HepG2 (cell line): ENCODE results near the gene CEP76. TPM values are rescaled to one million over a fixed set of nuclear protein-coding genes. Genes with fewer than 3 reads are reported as not detected.

Source experiments
- ETV6 ChIP-seq: sonication (generic); formaldehyde crosslinking; conservative IDR thresholded peaks from 2 replicates; pipeline ENCODE4 v1.4.0; 2020; ENCODE audit warnings: missing genetic modification reagents
- LCORL ChIP-seq, 2 experiments: fragments of 450-650 bp in 1 of 2; sonication (generic) in 1 of 2; formaldehyde crosslinking in 1 of 2; IDR thresholded peaks; 2 replicates each; pipeline versions ENCODE4 v1.5.0 to v1.6.1; 2017 to 2020; ENCODE audit warnings: antibody characterized with exemption in 1 of 2, missing genetic modification reagents in 1 of 2
- PATZ1 ChIP-seq: sonication (generic); formaldehyde crosslinking; IDR thresholded peaks from 2 replicates; pipeline ENCODE4 v1.4.0; 2020; ENCODE audit warnings: missing genetic modification reagents
- PHB2 ChIP-seq: fragments of 450-650 bp; IDR thresholded peaks from 2 replicates; pipeline ENCODE4 v1.6.1; 2018; ENCODE audit not compliant: partially characterized antibody
- POLR2G ChIP-seq: fragments of 200-400 bp; formaldehyde crosslinking; IDR thresholded peaks from 2 replicates; pipeline ENCODE4 v1.6.1; 2018; ENCODE audit warnings: mild to moderate bottlenecking, low read depth, low read length, moderate library complexity
- SALL2 ChIP-seq: sonication (generic); formaldehyde crosslinking; IDR thresholded peaks from 2 replicates; pipeline ENCODE4 v1.8.1; 2023; ENCODE audit warnings: mild to moderate bottlenecking, missing genetic modification reagents, inconsistent platforms
- YEATS2 ChIP-seq: sonication (generic); formaldehyde crosslinking; IDR thresholded peaks from 2 replicates; pipeline ENCODE4 v1.4.0; 2020; ENCODE audit warnings: missing genetic modification reagents, borderline replicate concordance
- ZBTB26 ChIP-seq: IDR thresholded peaks from 2 replicates; pipeline ENCODE4 v1.6.1; 2016; ENCODE audit warnings: missing compliant biosample characterization, missing genetic modification reagents, borderline replicate concordance
- ZMAT3 ChIP-seq: sonication (generic); formaldehyde crosslinking; conservative IDR thresholded peaks from 2 replicates; pipeline ENCODE4 v1.7.0; 2021; ENCODE audit warnings: missing genetic modification reagents
- ZNF230 ChIP-seq: sonication (generic); formaldehyde crosslinking; IDR thresholded peaks from 2 replicates; pipeline ENCODE4 v1.4.0; 2020; ENCODE audit warnings: mild to moderate bottlenecking, missing genetic modification reagents
- ZNF337 ChIP-seq: sonication (generic); formaldehyde crosslinking; IDR thresholded peaks from 2 replicates; pipeline ENCODE4 v1.5.1; 2020; ENCODE audit warnings: missing genetic modification reagents, low read depth, mild to moderate bottlenecking, borderline replicate concordance
- ZNF557 ChIP-seq: sonication (generic); formaldehyde crosslinking; IDR thresholded peaks from 2 replicates; pipeline ENCODE4 v1.4.0; 2020; ENCODE audit warnings: missing genetic modification reagents
- ZNF569 ChIP-seq: sonication (generic); formaldehyde crosslinking; IDR thresholded peaks from 2 replicates; pipeline ENCODE4 v1.5.0; 2020; ENCODE audit warnings: mild to moderate bottlenecking, missing genetic modification reagents, moderate library complexity, borderline replicate concordance
- ZSCAN29 ChIP-seq: sonication (generic); formaldehyde crosslinking; conservative IDR thresholded peaks from 2 replicates; pipeline ENCODE4 v1.4.0; 2020; ENCODE audit warnings: mild to moderate bottlenecking, missing genetic modification reagents
- polyA plus RNA-seq, 8 experiments: library from polyadenylated mRNA; depleted of rRNA in 3 of 8; stranded (reverse) in 7 of 8; unstranded in 1 of 8; fragments of >200 nt; fragmentation: Illumina TruSeq in 4 of 8; extraction: Trizol in 4 of 8; gene quantifications; 2 replicates each; pipeline versions ENCODE4 v1.2.1 to v1.2.3, GENCODE V29; 2011 to 2016; ENCODE audit warnings: low read depth in 4 of 8, missing spikeins in 1 of 8, mixed read lengths in 1 of 8; ENCODE audit not compliant: insufficient read depth in 1 of 8
- total RNA-seq, 5 experiments: library from RNA; depleted of rRNA; stranded (reverse); fragments of >200 nt; fragmentation: Illumina TruSeq; extraction: Trizol; gene quantifications; 2 replicates each; pipeline ENCODE4 v1.2.3, GENCODE V29; 2016; ENCODE audit warnings: low read depth in 1 of 5
- TF ChIP-seq, protein P1 (sequence below): sonication (generic); formaldehyde crosslinking; IDR thresholded peaks from 2 replicates; pipeline ENCODE4 v1.4.0; 2020; ENCODE audit warnings: missing genetic modification reagents, borderline replicate concordance
- TF ChIP-seq, protein P2 (sequence below): IDR thresholded peaks from 2 replicates; pipeline ENCODE4 v1.6.1; 2012; ENCODE audit warnings: low read length, improper control_type of control experiment
- TF ChIP-seq, protein P3 (sequence below): sonication (generic); IDR thresholded peaks from 2 replicates; pipeline ENCODE4 v1.6.1; 2016; ENCODE audit warnings: low read depth, borderline replicate concordance

The CEP76 gene
- total and polyA plus RNA-seq, 2 of the 13 experiments (the other 11 are each of a cell fraction or from before 2014, with no cell fraction given): 13.9 to 15.1 TPM

- TF ChIP-seq PATZ1 (CRISPR knock-in tag) (peak; percentile 44), ZNF337 (CRISPR knock-in tag) (no peak), LCORL (IDR thresholded peaks at IDR 0.05) (no peak), LCORL (CRISPR knock-in tag; IDR thresholded peaks at IDR 0.05) (peak; percentile 71), ZNF569 (CRISPR knock-in tag) (no peak), ZBTB26 (peak; percentile 60; the same call in 1 of the 2 replicates), ETV6 (peak; percentile 59; the same call in 1 of the 2 replicates), YEATS2 (CRISPR knock-in tag) (no peak), ZMAT3 (CRISPR knock-in tag) (no peak; the same call in 1 of the 2 replicates), PHB2 (no peak), ZSCAN29 (CRISPR knock-in tag) (0 out of 2 replicates have a peak, but pooled peaks have one; percentile 61), ZNF230 (peak; percentile 84; the same call in 1 of the 2 replicates), POLR2G (no peak), SALL2 (peak; percentile 63), ZNF557 (CRISPR knock-in tag) (no peak)
- TF ChIP-seq, protein P1, sequence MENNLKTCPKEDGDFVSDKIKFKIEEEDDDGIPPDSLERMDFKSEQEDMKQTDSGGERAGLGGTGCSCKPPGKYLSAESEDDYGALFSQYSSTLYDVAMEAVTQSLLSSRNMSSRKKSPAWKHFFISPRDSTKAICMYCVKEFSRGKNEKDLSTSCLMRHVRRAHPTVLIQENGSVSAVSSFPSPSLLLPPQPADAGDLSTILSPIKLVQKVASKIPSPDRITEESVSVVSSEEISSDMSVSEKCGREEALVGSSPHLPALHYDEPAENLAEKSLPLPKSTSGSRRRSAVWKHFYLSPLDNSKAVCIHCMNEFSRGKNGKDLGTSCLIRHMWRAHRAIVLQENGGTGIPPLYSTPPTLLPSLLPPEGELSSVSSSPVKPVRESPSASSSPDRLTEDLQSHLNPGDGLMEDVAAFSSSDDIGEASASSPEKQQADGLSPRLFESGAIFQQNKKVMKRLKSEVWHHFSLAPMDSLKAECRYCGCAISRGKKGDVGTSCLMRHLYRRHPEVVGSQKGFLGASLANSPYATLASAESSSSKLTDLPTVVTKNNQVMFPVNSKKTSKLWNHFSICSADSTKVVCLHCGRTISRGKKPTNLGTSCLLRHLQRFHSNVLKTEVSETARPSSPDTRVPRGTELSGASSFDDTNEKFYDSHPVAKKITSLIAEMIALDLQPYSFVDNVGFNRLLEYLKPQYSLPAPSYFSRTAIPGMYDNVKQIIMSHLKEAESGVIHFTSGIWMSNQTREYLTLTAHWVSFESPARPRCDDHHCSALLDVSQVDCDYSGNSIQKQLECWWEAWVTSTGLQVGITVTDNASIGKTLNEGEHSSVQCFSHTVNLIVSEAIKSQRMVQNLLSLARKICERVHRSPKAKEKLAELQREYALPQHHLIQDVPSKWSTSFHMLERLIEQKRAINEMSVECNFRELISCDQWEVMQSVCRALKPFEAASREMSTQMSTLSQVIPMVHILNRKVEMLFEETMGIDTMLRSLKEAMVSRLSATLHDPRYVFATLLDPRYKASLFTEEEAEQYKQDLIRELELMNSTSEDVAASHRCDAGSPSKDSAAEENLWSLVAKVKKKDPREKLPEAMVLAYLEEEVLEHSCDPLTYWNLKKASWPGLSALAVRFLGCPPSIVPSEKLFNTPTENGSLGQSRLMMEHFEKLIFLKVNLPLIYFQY: peak; percentile 47; the same call in 1 of the 2 replicates
- TF ChIP-seq, protein P2, sequence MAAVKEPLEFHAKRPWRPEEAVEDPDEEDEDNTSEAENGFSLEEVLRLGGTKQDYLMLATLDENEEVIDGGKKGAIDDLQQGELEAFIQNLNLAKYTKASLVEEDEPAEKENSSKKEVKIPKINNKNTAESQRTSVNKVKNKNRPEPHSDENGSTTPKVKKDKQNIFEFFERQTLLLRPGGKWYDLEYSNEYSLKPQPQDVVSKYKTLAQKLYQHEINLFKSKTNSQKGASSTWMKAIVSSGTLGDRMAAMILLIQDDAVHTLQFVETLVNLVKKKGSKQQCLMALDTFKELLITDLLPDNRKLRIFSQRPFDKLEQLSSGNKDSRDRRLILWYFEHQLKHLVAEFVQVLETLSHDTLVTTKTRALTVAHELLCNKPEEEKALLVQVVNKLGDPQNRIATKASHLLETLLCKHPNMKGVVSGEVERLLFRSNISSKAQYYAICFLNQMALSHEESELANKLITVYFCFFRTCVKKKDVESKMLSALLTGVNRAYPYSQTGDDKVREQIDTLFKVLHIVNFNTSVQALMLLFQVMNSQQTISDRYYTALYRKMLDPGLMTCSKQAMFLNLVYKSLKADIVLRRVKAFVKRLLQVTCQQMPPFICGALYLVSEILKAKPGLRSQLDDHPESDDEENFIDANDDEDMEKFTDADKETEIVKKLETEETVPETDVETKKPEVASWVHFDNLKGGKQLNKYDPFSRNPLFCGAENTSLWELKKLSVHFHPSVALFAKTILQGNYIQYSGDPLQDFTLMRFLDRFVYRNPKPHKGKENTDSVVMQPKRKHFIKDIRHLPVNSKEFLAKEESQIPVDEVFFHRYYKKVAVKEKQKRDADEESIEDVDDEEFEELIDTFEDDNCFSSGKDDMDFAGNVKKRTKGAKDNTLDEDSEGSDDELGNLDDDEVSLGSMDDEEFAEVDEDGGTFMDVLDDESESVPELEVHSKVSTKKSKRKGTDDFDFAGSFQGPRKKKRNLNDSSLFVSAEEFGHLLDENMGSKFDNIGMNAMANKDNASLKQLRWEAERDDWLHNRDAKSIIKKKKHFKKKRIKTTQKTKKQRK: no peak
- TF ChIP-seq, protein P3, sequence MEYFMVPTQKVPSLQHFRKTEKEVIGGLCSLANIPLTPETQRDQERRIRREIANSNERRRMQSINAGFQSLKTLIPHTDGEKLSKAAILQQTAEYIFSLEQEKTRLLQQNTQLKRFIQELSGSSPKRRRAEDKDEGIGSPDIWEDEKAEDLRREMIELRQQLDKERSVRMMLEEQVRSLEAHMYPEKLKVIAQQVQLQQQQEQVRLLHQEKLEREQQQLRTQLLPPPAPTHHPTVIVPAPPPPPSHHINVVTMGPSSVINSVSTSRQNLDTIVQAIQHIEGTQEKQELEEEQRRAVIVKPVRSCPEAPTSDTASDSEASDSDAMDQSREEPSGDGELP: no peak
Observed at GRCh38 chr18:12656938-12657683, 45.4 kb downstream of the CEP76 start (continued).
